ENCODE results near the gene NSG1. TPM values are rescaled to one million over a fixed set of nuclear protein-coding genes. Genes with fewer than 3 reads are reported as not detected.

NSG1 gene
- total and polyA plus RNA-seq, 9 donors: 9.9 to 103 (median 39.6) TPM

GRCh38 chr4:4396628-4397440 lies 9.9 kb downstream of the NSG1 start:
- H3K27ac ChIP-seq: no peak overlapping the region
- no peaks in the 10 kb centered on the region for H3K9me3 ChIP-seq
- no peaks in the 10 kb centered on the region for H3K27me3 ChIP-seq
- no peaks in the 10 kb centered on the region for H3K36me3 ChIP-seq
- WGBS, 3 donors: 12 to 20% (median 18%) methylated on average over 18 to 19 of the region's 19 CpGs
- H3K4me1 ChIP-seq (ENCODE audit: insufficient read depth): no peaks in the 10 kb centered on the region
- peak in 3 of 5 donors; percentile 41 to 71 (median 42) for DNase-seq
- no peak overlapping the region for H3K4me3 ChIP-seq
- intact Hi-C loops (cut with DNase I): no loop called here
- no peak for TF ChIP-seq EP300 (IDR thresholded peaks at IDR 0.05)
- TF ChIP-seq POLR2A (IDR thresholded peaks at IDR 0.05): no peak
- no peak for TF ChIP-seq CTCF (IDR thresholded peaks at IDR 0.05)

- H3K4me3 ChIP-seq: no peak overlapping the region
- no peak for DNase-seq
- H3K4me1 ChIP-seq (ENCODE audit: insufficient read depth): no peaks in the 10 kb centered on the region
- H3K27me3 ChIP-seq: no peaks in the 10 kb centered on the region
- no peaks in the 10 kb centered on the region for H3K36me3 ChIP-seq
- intact Hi-C loops (cut with DNase I): no loop called here
- WGBS, 3 donors: 70 to 84% (median 75%) methylated on average over 13 of the region's 13 CpGs
- H3K9me3 ChIP-seq: no peaks in the 10 kb centered on the region
- TF ChIP-seq CTCF (IDR thresholded peaks at IDR 0.05) (no peak), POLR2A (IDR thresholded peaks at IDR 0.05) (no peak), EP300 (IDR thresholded peaks at IDR 0.05) (no peak)
- no peak overlapping the region for H3K27ac ChIP-seq
These were observed 10.5 kb downstream of the NSG1 start for GRCh38 chr4:4397441-4397819.

GRCh38 chr4:4398430-4398829 lies 11.5 kb downstream of the NSG1 start:
- 73 to 83% (median 75%) methylated on average over 4 of the region's 4 CpGs for WGBS, 3 donors
- no peaks in the 10 kb centered on the region for H3K36me3 ChIP-seq
- H3K4me1 ChIP-seq (ENCODE audit: insufficient read depth): no peaks in the 10 kb centered on the region
- H3K9me3 ChIP-seq: no peaks in the 10 kb centered on the region
- intact Hi-C loops (cut with DNase I): no loop called here
- H3K27ac ChIP-seq: no peak overlapping the region
- no peak for DNase-seq
- no peaks in the 10 kb centered on the region for H3K27me3 ChIP-seq
- no peak overlapping the region for H3K4me3 ChIP-seq
- TF ChIP-seq POLR2A (IDR thresholded peaks at IDR 0.05): no peak
- TF ChIP-seq CTCF (IDR thresholded peaks at IDR 0.05): no peak
- no peak for TF ChIP-seq EP300 (IDR thresholded peaks at IDR 0.05)

GRCh38 chr4:4401036-4401435 lies 14.1 kb downstream of the NSG1 start:
- intact Hi-C loops (cut with DNase I): no loop called here
- no peak for DNase-seq
- WGBS, 3 donors: 83 to 85% (median 83%) methylated on average over 7 of the region's 7 CpGs
- no peaks in the 10 kb centered on the region for H3K9me3 ChIP-seq
- no peaks in the 10 kb centered on the region for H3K27me3 ChIP-seq
- no peaks in the 10 kb centered on the region for H3K4me1 ChIP-seq (ENCODE audit: insufficient read depth)
- H3K36me3 ChIP-seq: no peaks in the 10 kb centered on the region
- TF ChIP-seq POLR2A (IDR thresholded peaks at IDR 0.05): no peak
- no peak for TF ChIP-seq EP300 (IDR thresholded peaks at IDR 0.05)
- TF ChIP-seq CTCF (IDR thresholded peaks at IDR 0.05): no peak
- no peak overlapping the region for H3K27ac ChIP-seq
- no peak overlapping the region for H3K4me3 ChIP-seq
